Suppressor macrophage (primary cell): ENCODE data around the gene WDR64.
"Not testable (repeated sequence)": the region's sequence is repeated elsewhere in the genome, so short reads cannot be mapped to it uniquely, and the experiment has no call there.

Experiments
- DNase-seq, 4 experiments: peaks; one replicate each; pipeline ENCODE4 v3.0.0-alpha.2; 2020 to 2022

The WDR64 gene

DNA sequence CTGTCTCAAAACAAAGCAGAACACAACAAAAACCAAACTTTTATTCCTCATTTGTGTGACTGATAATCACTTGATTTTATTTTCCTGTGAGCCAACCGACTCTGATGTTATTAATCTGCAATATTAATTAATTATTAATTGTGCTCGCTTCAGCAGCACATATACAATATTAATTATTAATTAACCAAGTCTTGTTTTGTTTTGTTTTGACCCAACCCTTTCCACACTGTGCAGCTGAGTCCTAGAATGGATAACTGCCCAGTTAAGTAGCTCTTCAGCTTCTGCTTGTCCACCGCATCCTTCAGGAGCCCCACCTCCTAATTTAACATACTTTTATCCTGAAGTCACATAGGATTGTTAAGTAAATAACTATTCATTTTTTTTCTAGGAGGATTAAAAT is 148.6 kb downstream of the WDR64 start:
- no peak for DNase-seq

DNA sequence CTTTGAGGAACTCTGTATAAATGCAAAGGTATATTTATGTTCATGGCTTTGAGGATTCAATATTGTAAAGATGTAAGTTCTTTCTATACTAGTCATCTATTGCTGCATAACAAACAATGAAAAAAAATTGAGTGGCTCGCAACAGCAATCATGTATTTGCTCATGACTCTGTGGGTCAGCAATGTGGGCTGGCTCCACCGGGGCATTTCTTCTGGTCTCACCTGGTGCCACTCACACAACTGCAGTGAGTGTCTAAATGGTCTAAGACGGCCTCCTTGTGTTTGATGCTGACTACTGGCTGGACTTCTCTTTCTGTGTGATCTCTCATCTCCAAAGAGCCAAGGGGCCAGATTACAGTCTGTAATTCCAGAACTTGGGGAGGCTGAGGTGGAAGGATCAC is 150.8 kb downstream of the WDR64 start:
- DNase-seq = no peak

DNA sequence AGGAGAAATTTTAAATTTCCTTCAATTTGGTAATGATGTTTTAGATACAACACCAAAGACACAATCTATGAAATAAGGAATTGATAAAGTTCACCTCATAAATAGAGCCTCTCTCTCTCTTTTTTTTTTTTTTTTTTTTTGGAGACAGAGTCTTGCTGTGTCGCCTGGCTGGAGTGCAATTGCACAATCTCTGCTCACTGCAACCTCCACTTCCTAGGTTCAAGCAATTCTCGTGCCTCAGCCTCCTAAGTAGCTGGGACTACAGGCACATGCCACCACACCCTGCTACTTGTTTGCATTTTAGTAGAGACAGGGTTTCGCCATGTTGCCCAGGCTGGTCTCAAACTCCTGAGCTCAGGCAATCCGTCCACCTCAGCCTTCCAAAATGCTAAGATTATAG is 152.6 kb downstream of the WDR64 start:
- not testable (repeated sequence) for DNase-seq

DNA sequence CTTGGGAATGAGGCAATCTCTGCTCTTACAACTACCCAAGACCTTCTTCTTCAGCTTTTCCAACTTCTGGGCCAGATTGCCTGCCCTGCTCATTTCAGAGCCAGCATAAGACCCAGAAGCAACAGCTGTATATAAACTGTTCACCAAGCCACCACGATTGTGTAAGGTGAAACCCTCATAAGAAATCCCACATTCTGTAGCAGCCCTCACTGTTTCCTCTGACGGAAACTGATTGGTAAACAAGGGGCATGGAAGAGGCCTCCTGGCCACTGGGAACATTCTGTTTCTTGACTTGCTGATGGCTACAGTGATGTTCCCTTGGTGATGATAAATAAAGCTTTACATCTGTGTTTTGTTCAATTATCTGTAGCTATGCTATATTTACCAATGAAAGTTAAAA is 156.2 kb downstream of the WDR64 start:
- peak in 2 of 4 experiments; percentile 12 to 15 for DNase-seq

DNA sequence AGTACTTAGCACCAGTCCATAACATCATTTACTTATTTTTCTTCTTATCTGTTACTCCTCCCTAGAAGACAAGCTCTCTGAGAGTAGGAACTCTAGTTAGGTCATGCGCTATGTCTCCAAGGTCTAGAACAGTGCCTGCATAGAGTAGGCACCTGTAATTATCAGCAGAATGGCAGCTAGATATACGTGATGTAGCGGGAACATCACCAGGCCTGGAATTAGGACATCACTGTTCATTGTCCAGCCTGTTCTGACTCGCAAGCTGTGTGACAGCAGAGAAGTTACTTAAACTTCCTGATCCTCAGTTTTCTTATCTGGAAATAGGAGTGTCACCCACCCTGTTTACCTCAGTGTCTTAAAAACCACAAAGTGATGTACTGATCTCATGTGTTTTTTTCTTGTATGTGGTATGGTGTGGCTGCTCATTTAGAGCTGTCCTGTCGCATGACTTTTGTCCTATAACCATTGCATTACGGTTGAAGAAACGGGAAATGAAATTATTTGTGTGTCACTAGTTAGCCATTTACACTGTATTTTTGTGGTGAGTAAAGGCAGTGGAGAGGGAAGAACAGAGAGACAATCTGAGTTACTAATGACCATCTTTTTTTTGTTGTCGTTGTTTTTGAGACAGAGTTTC is 158.8 kb downstream of the WDR64 start:
- DNase-seq = peak; percentile 35 to 84 (median 62)

DNA sequence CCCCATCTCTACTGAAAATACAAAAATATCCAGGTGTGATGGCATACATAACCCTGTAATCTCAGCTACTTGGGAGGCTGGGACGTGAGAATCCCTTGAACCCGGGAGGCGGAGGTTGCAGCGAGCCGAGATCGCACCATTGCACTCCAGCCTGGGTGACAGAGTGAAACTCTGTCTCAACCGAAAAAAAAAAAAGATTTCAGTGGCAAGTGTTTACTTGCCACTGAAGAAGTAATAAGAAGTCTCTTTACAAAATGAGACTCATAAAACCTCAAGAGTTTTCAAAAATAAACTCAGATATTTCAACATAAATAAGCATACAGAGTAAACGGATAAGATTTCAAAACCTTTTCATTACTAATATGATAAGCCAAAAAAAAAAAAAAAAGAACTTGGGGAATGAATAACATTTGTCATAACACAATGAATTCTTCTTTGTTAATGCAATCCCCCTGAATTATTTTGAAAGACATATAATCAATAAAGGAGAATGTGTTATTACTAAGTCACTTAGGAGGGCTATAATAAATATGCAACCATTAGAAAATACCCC is 161.8 kb downstream of the WDR64 start:
- DNase-seq = peak in 1 of 4 experiments; percentile 28

DNA sequence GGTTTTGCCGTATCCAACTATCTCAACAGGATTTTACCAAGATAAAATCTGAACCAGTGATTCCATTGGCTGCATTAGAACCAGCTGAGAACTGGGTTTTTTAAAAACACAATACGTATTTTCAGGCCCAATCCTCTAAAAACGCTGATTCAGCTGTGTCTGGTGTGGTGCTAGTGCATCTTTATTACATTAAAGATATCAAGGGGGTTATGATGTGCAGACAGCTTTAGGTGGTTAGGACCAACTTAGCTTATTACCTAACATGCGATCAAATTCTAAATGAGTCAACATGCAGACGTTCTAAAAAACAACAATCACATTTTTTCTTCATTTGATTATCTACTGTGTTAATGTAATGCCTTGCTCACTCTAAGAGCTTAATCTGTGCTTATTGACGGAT is 163.9 kb downstream of the WDR64 start:
- DNase-seq = no peak

DNA sequence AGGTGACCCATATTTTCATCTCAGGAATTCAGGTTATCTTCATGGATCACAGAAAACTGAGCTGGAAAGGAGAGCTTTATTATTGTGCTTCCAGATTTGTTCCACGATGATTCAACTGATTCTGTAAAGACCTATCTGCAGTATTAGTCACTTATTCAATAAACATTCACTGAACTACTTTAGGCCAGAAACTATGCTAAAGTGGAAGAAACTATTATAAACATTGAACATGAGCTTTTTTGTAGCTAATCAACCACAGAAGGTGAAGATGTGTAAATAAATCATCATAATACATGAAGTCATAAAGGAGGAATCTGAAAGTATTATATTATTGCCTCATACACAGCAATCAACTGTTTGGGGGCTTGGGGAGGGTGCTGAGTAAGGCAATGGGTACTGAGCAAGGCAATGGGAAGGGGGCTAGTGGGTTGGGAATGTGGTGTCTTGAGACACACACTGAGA is 165.3 kb downstream of the WDR64 start:
- DNase-seq = no peak

DNA sequence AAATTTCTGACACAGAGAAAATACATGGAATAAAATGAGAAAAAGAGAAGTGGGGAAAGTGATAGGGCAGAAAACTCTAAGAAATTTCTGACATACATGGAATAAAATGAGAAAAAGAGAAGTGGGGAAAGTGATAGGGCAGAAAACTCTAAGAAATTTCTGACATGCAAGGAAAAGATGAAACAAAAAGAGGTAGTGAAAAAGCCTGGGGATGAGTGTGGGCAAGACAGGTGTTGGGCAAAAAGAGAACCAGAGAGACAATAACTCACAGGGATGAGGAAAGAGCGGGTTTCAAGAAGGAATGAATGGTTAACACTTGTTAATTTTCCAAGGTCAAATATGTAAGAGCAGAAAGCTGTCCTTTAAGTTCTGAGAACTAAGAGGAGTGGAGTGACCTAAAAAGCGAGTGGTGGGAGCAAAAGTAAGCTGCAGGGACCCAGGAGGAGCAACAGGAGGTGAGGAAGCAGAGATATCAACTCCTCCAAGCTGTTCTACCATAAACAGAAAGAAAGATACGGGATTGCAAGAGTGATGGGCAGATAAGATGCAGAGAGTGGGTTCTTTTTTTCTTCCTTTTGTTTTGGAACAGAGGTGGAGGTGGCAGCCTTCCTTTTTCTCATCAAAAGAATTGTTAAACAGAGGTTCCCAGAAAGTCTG is 166.0 kb downstream of the WDR64 start:
- DNase-seq = peak in 3 of 4 experiments; percentile 24 to 63 (median 50)

DNA sequence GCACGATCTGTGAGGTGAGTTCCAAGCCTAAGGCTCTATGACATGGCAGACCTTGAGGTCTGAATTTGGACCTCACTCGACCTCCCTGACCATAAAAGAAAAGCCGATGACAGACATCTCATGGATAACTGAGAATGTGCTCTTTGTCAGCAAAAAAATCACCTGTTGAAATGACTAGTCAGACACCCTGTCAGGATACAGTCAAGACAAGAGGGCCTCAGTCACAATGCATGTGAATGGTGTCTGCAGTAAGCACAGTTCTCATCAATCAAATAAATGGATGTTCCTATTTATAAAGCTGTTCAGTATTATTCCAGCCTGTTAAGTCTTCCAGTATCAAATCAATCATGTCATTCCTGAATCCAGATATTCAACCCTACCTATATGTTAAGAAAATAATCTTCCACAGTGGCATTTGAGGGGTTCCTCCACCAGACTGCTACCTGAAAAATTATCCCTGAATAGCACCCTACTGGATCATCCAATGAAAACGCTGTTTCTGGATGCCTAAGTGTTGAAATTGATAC is 167.3 kb downstream of the WDR64 start:
- DNase-seq = no peak

DNA sequence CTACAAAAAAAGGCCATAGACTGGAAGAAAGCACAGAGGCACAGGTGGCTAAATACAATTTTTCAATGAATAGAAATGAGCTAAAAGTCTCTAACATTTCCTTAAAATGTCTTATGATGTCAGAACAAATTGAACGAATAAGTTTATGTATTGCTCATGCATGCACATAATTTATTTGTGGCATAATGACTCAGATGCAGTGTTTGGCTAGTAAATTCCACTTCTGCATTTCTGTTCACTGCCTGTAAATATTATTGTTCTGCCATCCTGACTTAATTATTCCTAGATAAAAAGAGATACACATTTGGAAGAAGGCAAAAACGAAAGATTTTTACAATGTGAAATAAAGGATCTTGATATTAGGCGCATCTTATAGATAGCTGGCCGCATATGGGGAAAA is 169.3 kb downstream of the WDR64 start:
- peak; percentile 30 to 86 (median 56) for DNase-seq

DNA sequence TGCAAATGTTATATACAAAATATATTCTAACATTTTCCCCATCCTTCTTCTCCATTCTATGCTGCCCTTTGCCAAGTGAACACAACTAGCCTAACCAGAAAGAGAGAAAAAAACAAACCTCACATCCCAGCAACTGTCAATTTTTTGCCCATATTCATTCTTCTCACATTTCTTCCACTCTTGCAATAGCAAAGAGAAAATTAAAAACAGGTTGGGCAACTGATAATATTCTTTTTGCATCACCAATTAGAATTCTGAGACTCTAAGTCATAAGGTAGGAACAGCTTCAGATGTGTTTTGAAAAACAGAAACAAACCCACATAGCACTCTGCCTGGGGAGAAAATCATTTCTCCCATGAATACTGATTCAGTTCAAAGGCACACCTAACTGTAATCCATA is 170.8 kb downstream of the WDR64 start:
- no peak for DNase-seq

DNA sequence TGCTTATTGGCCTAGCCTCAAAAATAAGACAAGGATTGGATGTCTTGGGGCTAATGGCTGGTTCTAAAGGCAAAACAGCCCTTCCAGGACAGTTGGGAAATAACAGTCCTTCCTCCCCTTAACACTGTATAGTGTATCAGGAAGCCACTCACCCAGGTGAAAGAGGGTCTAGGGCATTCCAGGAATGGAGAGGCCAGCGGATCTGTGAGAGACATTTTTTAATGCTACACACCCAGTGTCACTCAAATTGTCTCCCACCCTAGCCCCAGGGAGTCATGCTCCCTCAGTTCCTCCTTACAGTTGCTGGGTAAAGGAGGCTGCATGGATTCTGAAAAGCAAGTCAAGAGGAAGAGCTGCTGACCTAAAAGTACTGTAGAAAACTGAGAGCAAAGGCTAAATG is 171.8 kb downstream of the WDR64 start:
- DNase-seq = peak in 1 of 4 experiments; percentile 20

DNA sequence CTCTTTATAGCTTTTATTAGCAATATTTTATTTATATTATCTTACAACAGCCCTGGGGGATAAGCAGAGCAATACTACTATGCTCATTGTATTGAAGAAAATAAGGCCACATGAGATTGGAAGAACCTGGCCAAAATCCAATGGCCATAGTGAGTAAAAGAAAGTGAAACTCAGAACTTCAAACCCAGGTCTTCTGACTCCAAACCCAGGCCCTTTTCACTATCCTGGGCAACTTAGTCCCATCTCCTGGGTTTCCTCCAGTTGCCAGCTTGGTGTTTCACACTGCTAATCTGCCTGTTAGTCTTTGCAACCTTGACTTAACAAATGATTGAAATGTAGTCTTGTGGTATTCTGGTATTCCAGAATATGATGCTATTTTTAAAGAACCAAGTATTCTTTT is 173.5 kb downstream of the WDR64 start:
- no peak for DNase-seq

DNA sequence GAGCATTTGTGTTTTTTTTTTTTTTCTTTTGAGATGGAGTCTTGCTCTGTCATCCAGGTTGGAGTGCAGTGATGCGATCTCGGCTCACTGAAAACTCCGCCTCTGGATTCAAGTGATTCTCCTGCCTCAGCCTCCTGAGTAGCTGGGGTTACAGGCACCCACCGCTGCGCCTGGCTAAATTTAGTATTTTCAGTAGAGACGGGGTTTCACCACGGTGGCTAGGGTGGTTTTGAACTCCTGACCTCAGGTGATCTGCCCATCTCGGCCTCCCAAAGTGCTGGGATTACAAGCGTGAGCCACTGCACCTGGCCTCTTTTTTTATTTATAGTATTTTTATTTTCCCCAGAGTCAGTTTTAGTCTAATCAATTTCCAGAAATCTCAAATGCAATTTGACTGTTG is 174.5 kb downstream of the WDR64 start:
- not testable (repeated sequence) for DNase-seq

DNA sequence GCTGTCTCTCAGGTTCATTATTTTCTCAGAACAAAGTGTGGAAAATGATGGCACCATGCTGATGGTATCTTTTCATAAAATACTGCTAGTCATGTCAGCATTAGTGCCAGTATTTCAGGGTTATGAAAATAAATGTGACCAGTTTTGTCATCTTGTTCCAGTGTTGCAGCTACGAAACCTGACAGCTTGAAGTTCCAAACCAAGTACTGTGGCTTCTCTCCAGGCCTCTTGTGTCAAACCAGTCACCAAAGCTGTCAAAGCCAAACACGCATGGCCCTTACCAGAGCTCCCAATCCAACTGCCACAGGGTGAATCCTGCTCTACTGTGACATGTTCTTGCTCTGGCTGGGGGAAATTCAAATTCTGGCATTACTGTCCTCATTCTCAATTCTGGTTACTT is 175.2 kb downstream of the WDR64 start:
- no peak for DNase-seq

DNA sequence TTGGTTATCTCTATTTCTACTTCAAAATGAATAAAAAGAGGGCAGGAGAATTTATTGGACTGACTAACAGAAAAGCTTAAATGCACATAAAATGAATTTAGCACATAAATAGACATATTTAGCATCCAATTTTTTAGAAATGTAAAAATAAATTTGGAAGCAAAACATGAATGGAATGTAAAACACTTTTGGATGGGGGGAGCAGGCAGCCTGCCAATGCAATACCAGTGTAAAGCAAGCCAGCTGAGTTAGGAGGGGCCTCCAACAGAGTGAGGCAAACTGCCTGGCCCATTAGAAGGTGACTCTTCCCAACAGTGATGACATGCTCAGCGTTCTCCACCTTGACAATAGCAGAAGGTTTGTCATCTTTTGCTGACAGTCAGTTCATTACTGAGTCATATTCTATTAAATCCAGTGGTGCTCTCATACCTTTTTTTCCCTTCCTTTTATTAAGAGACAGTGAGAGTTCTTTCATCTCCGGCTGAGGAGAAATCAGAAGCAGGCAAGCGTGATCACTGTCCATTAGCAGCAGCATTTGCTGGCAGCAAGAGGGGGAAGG is 176.5 kb downstream of the WDR64 start:
- no peak for DNase-seq

DNA sequence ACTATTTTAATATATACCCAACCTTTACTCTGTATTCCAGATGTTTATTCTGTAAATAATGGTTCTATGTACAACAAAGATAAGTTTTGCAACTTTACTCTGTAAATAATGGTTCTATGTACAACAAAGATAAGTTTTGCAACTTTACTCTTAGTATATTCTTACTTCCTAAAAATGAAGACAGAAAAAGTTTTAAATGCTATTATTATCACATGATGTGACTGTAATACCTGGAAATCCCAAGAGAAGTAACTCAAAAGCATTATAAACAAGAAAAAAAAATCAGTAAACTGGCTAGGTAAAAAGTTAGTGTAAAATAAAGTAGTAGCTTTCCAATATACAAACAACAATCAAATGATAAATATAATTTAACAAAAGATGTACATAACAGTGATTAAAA is 177.4 kb downstream of the WDR64 start:
- peak in 2 of 4 experiments; percentile 14 to 31 for DNase-seq

DNA sequence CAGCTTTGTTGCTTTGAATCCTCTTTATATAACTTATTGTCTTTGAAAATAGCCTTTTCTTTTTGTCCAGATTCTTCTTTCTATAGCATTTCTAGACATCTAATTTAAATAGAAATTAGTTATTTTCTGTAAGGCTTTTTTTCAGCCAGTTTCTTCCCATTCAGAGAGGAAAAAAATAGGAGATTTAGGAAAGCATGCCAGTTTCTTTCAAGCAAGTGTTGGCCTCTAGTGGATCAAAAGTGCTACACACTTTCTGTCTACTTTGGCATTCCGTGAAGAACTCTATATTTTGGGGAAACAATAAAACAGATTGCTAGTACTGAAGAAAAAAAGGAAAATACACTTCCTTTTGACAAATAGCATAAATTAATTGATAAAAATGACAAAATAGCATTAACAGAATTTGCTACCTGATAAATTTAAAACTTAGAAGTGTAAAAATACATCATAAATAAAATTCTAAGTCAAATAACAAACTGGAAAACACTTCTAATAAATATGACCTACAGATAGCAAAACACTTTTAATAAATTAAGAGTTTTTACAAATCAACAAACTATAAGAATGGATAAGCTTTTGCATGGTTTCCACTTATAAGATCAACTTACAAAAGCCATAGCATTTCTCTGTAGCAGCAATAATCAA is 182.8 kb downstream of the WDR64 start:
- peak; percentile 21 to 77 (median 57) for DNase-seq

DNA sequence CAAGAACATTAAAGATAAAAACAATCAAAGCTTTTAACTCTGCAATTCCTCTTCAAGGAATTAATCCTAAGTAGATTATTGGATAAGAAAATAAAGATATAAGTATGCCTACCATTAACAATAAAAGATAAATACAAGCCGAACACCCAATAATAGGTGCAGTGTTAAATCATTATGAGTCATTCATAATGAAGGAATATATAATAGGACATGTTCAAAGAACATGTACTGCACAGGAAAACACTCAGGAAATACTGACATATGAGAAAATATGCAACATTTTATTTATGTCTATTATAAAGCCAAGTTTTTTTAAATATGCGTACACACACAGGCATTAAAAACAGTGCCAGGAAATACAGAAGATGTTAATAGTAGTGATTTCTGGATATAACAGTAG is 184.9 kb downstream of the WDR64 start:
- DNase-seq = no peak

DNA sequence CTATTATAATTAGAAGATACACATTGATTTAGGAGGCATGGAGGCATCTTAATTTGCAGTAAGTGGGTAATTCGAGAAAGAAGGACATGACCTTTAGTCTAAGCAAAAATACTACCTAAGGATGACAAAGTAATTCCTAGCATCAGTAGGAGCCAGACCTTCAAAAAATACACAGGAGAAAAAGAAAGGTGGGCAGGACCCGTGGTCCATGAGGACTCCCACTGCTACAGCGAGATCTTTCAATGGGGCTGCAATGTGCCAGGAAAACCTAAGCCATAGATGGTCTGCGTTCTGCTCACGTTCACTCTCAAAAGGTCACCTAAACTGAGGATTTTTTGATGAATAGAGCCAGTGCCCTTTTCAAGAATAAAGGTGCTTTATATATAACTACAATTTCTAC is 185.3 kb downstream of the WDR64 start:
- DNase-seq = no peak

DNA sequence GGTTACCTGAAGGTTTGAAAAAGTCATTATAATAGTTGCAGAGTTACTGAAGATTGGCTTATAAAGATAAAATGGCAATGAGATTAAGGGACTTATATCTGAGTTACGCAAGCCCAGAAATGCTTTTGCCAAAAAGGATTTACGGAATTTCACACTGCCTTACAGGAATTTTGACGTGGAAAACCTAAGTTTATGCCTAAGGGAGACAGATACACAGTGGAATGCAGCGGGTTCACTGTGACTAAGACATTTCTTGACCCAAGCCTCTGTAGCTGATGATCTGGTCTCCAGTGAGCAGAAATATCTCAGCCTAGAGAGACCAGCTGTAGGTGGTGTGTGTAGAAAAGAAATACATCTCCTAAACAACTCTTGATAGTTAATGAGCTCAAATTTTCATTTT is 185.8 kb downstream of the WDR64 start:
- DNase-seq = no peak

DNA sequence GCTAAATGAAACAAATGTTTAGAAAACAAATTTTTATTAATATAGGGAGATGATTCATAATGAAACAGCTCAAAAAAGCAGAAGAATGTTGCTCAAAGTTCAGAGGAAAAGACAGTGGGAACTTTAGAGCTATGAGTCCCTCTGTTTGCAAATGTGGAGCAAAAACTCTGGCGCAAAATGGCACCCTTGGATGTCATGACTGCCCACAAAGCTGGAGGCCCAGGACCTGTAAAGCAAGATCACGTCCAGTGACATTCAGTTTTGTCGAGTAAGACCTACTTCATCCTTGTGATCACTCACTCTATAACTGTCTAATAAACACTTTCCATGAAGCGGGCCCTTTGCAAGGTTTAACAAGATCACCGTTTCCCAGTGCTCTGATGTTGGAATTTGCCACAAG is 186.8 kb downstream of the WDR64 start:
- peak; percentile 20 to 61 (median 31) for DNase-seq
